Measurements from ENCODE around the gene CNDP1.

GRCh38 chr18:74507927-74508326 is 26.4 kb upstream of the CNDP1 start:
- TF ChIP-seq CTCF (IDR thresholded peaks at IDR 0.05; ENCODE audit: low read depth, low read length, missing input control) (no peak), GABPA (IDR thresholded peaks at IDR 0.05 in 1 of 2, conservative IDR thresholded peaks at IDR 0.05 in 1 of 2) (no peak), SP1 (IDR thresholded peaks at IDR 0.05) (no peak)
